OCI-M1 (cell line): Measurements from ENCODE around the gene ZNF516.
A peak's percentile ranks its signal among the peaks of the same experiment; 100 is the strongest.

ENCODE experiments used
- DNase-seq: peaks from one replicate; lab custom pipeline; 2025; lab: John Stamatoyannopoulos, UW

ZNF516 gene

GRCh38 chr18:76343938-76344569 is 151.0 kb downstream of the ZNF516 start:
- no peak for DNase-seq

GRCh38 chr18:76340410-76340809 is 154.6 kb downstream of the ZNF516 start:
- DNase-seq = no peak

GRCh38 chr18:76339246-76339620 is 155.8 kb downstream of the ZNF516 start:
- DNase-seq = no peak

GRCh38 chr18:76338619-76339245 is 156.3 kb downstream of the ZNF516 start:
- DNase-seq = no peak

GRCh38 chr18:76338088-76338487 is 157.0 kb downstream of the ZNF516 start:
- DNase-seq = no peak

GRCh38 chr18:76335859-76336640 is 159.0 kb downstream of the ZNF516 start:
- no peak for DNase-seq

- DNase-seq = no peak
Measured at GRCh38 chr18:76328140-76328539, 166.9 kb downstream of the ZNF516 start.

- DNase-seq = no peak
Measured at GRCh38 chr18:76323891-76324290, 171.2 kb downstream of the ZNF516 start.

- DNase-seq = peak; percentile 1
Measured at GRCh38 chr18:76322686-76323085, 172.4 kb downstream of the ZNF516 start.

- DNase-seq = no peak
Measured at GRCh38 chr18:76319366-76319765, 175.7 kb downstream of the ZNF516 start.

GRCh38 chr18:76318607-76319006 is 176.4 kb downstream of the ZNF516 start:
- no peak for DNase-seq

- DNase-seq = no peak
Measured at GRCh38 chr18:76317136-76317535, 177.9 kb downstream of the ZNF516 start.

GRCh38 chr18:76315722-76316230 is 179.3 kb downstream of the ZNF516 start:
- DNase-seq = peak; percentile 37

GRCh38 chr18:76314496-76314895 is 180.5 kb downstream of the ZNF516 start:
- DNase-seq = no peak

- no peak for DNase-seq
Measured at GRCh38 chr18:76314015-76314414, 181.0 kb downstream of the ZNF516 start.
